Caco-2 (cell line): ENCODE data around the gene HSD3B7. TPM values are rescaled to one million over a fixed set of nuclear protein-coding genes. Genes with fewer than 3 reads are reported as not detected.

Experiments used
- BruUV-seq: library from RNA; stranded (reverse); fragments of 400-500 nt; replicated peaks from 2 replicates; lab custom pipeline; 2021; lab: Mats Ljungman, UMichigan
- CTCF ChIA-PET: fragments of 300-600 bp; sonication (Branson Sonifier 250); formaldehyde crosslinking; loops from one replicate; lab custom pipeline; 2022; ENCODE audit warnings: antibody characterized with exemption; lab: Charles Lee
- POLR2A ChIA-PET: fragments of 300-600 bp; sonication (Branson Sonifier 250); formaldehyde crosslinking; loops from one replicate; lab custom pipeline; 2022; ENCODE audit warnings: antibody characterized with exemption; lab: Charles Lee
- DNase-seq, 2 experiments: peaks; one replicate each; pipeline versions ENCODE4 v3.0.0 to v3.0.0-alpha.2; 2020 to 2022
- H3K27me3 ChIP-seq: replicated peaks from 2 replicates; pipeline ENCODE4 v1.6.0; 2011; ENCODE audit warnings: low read length; ENCODE audit not compliant: control insufficient read depth, insufficient read depth
- H3K36me3 ChIP-seq: 2 replicates; pipeline ENCODE4 v1.5.1; 2011; ENCODE audit warnings: low read length; ENCODE audit not compliant: control insufficient read depth, insufficient read depth
- H3K4me1 ChIP-seq: fragments of 250-450 bp; sonication (Bioruptor Pico); 2 replicates; pipeline ENCODE4 v1.5.1; 2020; ENCODE audit warnings: mild to moderate bottlenecking
- H3K4me3 ChIP-seq: 2 replicates; pipeline ENCODE4 v1.5.1; 2011; ENCODE audit warnings: low read depth, mild to moderate bottlenecking, control low read depth, low read length
- H3K9me3 ChIP-seq: fragments of 250-450 bp; sonication (Bioruptor Pico); 2 replicates; pipeline ENCODE4 v1.5.1; 2020; ENCODE audit warnings: mild to moderate bottlenecking, moderate library complexity
- H3K27ac Mint-ChIP-seq: one replicate; pipeline ENCODE4 v1.8.0; 2022; ENCODE audit warnings: mixed read lengths; ENCODE audit not compliant: unreplicated experiment
- H3K27me3 Mint-ChIP-seq: one replicate; pipeline ENCODE4 v1.8.0; 2022; ENCODE audit warnings: mixed read lengths; ENCODE audit not compliant: insufficient read depth, unreplicated experiment
- H3K36me3 Mint-ChIP-seq: one replicate; pipeline ENCODE4 v1.8.0; 2022; ENCODE audit warnings: mild to moderate bottlenecking, mixed read lengths; ENCODE audit not compliant: insufficient read depth, unreplicated experiment
- H3K4me1 Mint-ChIP-seq: one replicate; pipeline ENCODE4 v1.8.0; 2022; ENCODE audit warnings: low read depth, mixed read lengths; ENCODE audit not compliant: unreplicated experiment
- H3K4me3 Mint-ChIP-seq: one replicate; pipeline ENCODE4 v1.8.0; 2022; ENCODE audit warnings: mild to moderate bottlenecking, moderate library complexity, mixed read lengths; ENCODE audit not compliant: unreplicated experiment
- H3K9me3 Mint-ChIP-seq: one replicate; pipeline ENCODE4 v1.8.0; 2022; ENCODE audit warnings: mixed read lengths; ENCODE audit not compliant: unreplicated experiment
- intact Hi-C: fragments of 100-400 bp; cut with micrococcal nuclease; formaldehyde crosslinking; loops from one replicate; pipeline ENCODE4 v1.10.0; 2022; ENCODE audit not compliant: unreplicated experiment
- total RNA-seq: library from RNA; stranded (reverse); gene quantifications from 2 replicates; pipeline ENCODE4 v1.2.3, GENCODE V29; 2022
- TF ChIP-seq, protein P1 (sequence below), 2 experiments: fragments of 200-600 bp in 1 of 2; IDR thresholded peaks; 1 replicate in 1 of 2; 2 replicates in 1 of 2; pipeline versions ENCODE4 v1.5.1 to v1.8.0; 2011 to 2022; ENCODE audit warnings: antibody characterized with exemption in 1 of 2, control low read depth in 1 of 2, inconsistent platforms in 1 of 2, low read depth in 1 of 2, low read length in 1 of 2, mild to moderate bottlenecking in 1 of 2, moderate library complexity in 1 of 2; ENCODE audit not compliant: insufficient read depth in 1 of 2, severe bottlenecking in 1 of 2, unreplicated experiment in 1 of 2

The HSD3B7 gene
- total RNA-seq, 1 experiment from 2014 or later: 2.4 TPM

DNA sequence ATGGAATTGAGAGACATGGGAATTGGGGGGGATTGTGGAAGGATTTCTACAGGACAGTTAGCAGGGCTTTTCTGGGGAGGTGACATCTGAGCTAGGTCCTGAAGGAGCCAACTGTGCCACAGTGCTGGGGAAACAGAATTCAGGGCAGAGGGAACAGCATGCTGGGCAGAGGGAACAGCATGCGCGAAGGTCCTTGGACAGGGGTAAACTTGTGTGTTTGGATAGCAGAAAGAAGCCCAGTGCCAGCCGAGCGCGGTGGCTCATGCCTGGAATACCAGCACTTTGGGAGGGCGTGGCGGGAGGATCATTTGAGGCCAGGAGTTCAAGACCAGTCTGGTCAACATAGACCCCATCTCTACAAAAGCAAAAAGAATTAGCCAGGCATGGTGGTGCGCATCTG, 21.6 kb downstream of the HSD3B7 start:
- Mint-ChIP-seq H3K4me3 (no peak overlapping the region), H3K36me3 (no peaks in the 10 kb centered on the region), H3K27ac (no peak overlapping the region), H3K9me3 (no peaks in the 10 kb centered on the region), H3K4me1 (peaks cover 12% of the 10 kb centered on the region), H3K27me3 (peaks cover 3% of the 10 kb centered on the region)
- ChIA-PET POLR2A (no interaction called here), CTCF (no interaction called here)
- no peak for DNase-seq
- intact Hi-C loops: no loop called here
- no TSS peak for BruUV-seq
- Histone ChIP-seq H3K4me3 (no peak overlapping the region), H3K4me1 (no peaks in the 10 kb centered on the region), H3K36me3 (no peaks in the 10 kb centered on the region), H3K27me3 (no peaks in the 10 kb centered on the region), H3K9me3 (no peaks in the 10 kb centered on the region)
- TF ChIP-seq, protein P1, sequence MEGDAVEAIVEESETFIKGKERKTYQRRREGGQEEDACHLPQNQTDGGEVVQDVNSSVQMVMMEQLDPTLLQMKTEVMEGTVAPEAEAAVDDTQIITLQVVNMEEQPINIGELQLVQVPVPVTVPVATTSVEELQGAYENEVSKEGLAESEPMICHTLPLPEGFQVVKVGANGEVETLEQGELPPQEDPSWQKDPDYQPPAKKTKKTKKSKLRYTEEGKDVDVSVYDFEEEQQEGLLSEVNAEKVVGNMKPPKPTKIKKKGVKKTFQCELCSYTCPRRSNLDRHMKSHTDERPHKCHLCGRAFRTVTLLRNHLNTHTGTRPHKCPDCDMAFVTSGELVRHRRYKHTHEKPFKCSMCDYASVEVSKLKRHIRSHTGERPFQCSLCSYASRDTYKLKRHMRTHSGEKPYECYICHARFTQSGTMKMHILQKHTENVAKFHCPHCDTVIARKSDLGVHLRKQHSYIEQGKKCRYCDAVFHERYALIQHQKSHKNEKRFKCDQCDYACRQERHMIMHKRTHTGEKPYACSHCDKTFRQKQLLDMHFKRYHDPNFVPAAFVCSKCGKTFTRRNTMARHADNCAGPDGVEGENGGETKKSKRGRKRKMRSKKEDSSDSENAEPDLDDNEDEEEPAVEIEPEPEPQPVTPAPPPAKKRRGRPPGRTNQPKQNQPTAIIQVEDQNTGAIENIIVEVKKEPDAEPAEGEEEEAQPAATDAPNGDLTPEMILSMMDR (IDR thresholded peaks at IDR 0.05; ENCODE audit: insufficient read depth in 1 of 2, low read depth in 1 of 2, low read length in 1 of 2, severe bottlenecking in 1 of 2, unreplicated experiment in 1 of 2): no peak

DNA sequence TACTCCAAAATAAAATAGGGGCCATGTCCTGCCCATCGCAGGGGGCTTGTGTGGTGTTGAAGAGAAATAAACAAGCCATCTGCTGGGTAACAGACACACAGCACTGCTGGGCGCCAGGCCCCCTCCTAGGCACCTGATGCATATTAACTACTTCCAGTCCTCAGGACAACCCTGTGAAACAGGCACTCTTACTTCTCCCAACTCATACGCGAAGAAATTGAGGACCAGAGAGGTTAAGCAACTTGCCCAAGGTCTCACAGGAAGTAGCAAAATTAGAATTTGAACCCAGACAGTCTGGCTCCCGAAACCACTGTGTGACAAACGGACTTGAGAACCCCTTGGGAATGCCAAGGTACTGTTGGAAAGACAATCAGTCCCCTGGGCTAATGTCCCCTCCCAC, 22.7 kb downstream of the HSD3B7 start:
- H3K36me3 Mint-ChIP-seq: no peaks in the 10 kb centered on the region

DNA sequence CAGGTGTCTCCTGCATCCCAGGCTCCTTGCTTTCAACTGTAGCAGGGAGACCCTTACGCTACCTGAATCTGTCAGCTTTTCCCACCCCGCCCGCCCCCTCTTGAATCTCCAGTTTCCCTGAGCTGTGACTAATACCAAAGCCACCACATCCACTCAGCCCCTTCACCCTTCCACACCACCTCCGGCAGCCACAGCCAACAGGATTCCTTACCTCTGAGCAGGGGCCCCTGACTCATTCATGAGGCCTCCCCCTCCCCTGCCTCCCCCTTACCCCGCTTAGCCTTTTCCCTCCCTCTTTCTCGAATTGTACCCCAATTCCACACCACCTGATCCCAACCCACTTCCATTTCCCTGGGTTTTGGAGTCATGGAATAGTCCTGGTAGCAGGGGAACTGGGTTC, 23.1 kb downstream of the HSD3B7 start:
- H3K27me3 ChIP-seq: no peaks in the 10 kb centered on the region
- Mint-ChIP-seq H3K9me3 (no peaks in the 10 kb centered on the region), H3K36me3 (no peaks in the 10 kb centered on the region), H3K4me1 (peaks cover 12% of the 10 kb centered on the region), H3K27ac (no peak overlapping the region), H3K27me3 (peaks cover 9% of the 10 kb centered on the region), H3K4me3 (no peak overlapping the region)
- intact Hi-C loops: no loop called here
- no TSS peak for BruUV-seq
- no peak for DNase-seq
- no peaks in the 10 kb centered on the region for H3K4me1 ChIP-seq
- H3K36me3 ChIP-seq: no peaks in the 10 kb centered on the region
- H3K4me3 ChIP-seq: no peak overlapping the region
- CTCF ChIA-PET: no interaction called here
- POLR2A ChIA-PET: interaction anchor here (0.6 kb wide), 1 partner anchor 77 kb away, joined by 3 read pairs; no protein-coding TSS in a partner anchor
- TF ChIP-seq, protein P1 (IDR thresholded peaks at IDR 0.05; ENCODE audit: insufficient read depth in 1 of 2, low read depth in 1 of 2, low read length in 1 of 2, severe bottlenecking in 1 of 2, unreplicated experiment in 1 of 2): no peak
- H3K9me3 ChIP-seq: no peaks in the 10 kb centered on the region

More for the DNA sequence above, 22.7 kb downstream of the HSD3B7 start:
- TF ChIP-seq, protein P1 (IDR thresholded peaks at IDR 0.05; ENCODE audit: insufficient read depth in 1 of 2, low read depth in 1 of 2, low read length in 1 of 2, severe bottlenecking in 1 of 2, unreplicated experiment in 1 of 2): no peak
- Histone ChIP-seq H3K9me3 (no peaks in the 10 kb centered on the region), H3K4me1 (no peaks in the 10 kb centered on the region), H3K36me3 (no peaks in the 10 kb centered on the region), H3K27me3 (no peaks in the 10 kb centered on the region), H3K4me3 (no peak overlapping the region)
- Mint-ChIP-seq H3K27me3 (peaks cover 9% of the 10 kb centered on the region), H3K27ac (no peak overlapping the region), H3K4me1 (peaks cover 12% of the 10 kb centered on the region), H3K9me3 (no peaks in the 10 kb centered on the region), H3K4me3 (no peak overlapping the region)
- ChIA-PET CTCF (no interaction called here), POLR2A (no interaction called here)
- no peak for DNase-seq
- intact Hi-C loops: no loop called here
- no TSS peak for BruUV-seq
